ENCODE results near the gene MLLT10.
A peak's percentile ranks its signal among the peaks of the same experiment; 100 is the strongest.

MLLT10 gene

DNA sequence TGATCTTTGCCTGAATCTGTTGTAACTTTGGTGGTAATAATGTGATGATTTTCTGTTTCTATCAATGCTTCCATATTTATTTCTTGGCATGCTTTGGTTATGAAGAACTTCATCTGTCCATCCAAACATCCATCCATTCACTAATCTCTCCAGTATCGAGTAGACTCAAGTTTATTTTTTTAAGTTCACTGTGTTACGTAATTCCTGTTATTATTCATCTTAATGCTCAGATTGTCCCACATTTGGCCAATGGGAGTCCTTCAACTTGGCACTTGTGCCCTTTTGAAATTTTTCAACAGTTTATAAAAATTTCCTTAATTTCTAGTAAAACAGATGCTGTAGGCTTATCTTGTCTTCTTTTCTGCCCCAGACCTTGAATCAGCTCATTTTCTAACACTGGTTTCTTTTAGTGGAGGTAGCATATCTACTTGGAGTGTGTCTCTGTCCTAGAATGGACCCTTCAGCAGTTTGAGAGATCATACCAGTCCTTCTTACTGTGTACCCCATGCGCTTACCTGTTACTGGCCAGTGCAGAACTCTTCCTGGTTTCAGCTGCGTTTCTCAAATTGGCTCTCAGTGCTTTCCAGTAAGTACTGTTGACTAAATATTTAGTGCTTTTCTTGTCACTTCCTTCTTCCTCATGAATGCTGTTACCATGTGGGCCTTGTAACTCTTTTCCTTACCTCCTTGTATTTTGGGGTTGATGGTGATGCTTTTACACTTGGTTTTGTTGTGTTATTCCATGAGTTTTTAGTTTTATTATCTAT is 100.8 kb downstream of the MLLT10 start:
- Mint-ChIP-seq H3K36me3 (ENCODE audit: low read depth) (peaks cover 44% of the 10 kb centered on the region), H3K9me3 (no peaks in the 10 kb centered on the region), H3K4me3 (no peak overlapping the region), H3K27ac (no peak overlapping the region), H3K27me3 (no peaks in the 10 kb centered on the region), H3K4me1 (peaks cover 3% of the 10 kb centered on the region)
- no peak for ATAC-seq
- DNase-seq: no peak

DNA sequence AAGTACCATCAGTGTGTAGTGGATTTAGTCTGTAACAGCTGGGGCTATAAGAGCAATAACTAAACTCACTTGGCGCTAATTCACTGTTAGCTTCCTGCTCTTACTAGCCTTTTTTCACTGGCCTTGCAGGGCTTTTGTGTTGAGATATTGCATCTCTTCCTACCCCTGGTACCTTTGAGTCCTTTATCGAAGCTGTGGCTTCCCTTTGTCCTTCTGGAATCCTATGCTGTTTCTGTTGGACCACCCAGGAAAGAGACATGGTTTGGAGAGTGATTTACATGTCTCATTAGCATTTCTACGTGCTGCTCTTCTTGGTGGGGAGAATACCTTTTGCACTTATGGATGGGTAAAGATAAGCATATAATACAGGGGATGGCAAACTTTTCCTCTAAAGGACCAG is 103.8 kb downstream of the MLLT10 start:
- Mint-ChIP-seq H3K27me3 (no peaks in the 10 kb centered on the region), H3K4me1 (no peaks in the 10 kb centered on the region), H3K4me3 (no peak overlapping the region), H3K9me3 (no peaks in the 10 kb centered on the region), H3K27ac (no peak overlapping the region), H3K36me3 (ENCODE audit: low read depth) (peaks cover 28% of the 10 kb centered on the region)
- DNase-seq: no peak
- no peak for ATAC-seq

DNA sequence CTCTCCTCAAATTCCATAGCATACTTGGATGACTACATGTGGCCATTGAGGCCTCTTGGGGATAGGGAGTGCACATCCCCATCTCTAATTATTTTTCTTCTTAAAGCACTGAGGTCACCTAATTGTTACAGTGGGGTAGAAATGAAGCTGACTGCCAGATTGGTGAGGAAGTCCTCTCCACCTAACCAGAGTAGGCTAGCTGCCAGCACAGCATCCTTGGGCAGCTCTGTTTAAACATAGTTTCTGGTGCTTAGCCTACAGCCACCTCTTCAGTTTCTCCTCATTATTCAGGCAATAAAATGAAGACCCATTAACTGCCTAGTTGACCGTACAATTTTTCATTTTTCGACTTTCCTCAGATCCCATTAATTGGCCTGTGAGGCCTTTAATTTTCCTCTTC is 104.6 kb downstream of the MLLT10 start:
- Mint-ChIP-seq H3K36me3 (ENCODE audit: low read depth) (peaks cover 28% of the 10 kb centered on the region), H3K9me3 (no peaks in the 10 kb centered on the region), H3K4me3 (no peak overlapping the region), H3K27me3 (no peaks in the 10 kb centered on the region), H3K27ac (no peak overlapping the region), H3K4me1 (no peaks in the 10 kb centered on the region)
- ATAC-seq: no peak
- no peak for DNase-seq

DNA sequence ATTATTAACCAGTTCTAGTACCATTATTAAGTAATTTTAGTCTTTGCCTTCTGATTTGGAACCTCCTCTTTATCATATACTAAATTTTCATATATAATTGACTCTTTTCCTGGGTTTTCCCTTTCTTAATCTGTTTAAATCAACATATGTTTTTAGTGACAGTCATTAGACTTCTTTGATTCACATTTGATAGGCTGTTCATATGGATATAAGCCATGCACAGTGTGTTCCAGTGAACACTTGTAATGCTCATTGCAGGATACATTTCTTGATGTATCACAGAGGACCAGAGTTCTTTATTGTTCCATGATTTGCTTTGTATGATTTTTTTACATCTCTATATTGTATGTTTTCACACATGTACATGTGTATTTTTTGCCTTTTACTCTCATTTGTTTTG is 114.0 kb downstream of the MLLT10 start:
- H3K27ac Mint-ChIP-seq: no peak overlapping the region
- H3K9me3 Mint-ChIP-seq: no peaks in the 10 kb centered on the region
- ATAC-seq: no peak
- H3K36me3 Mint-ChIP-seq (ENCODE audit: low read depth): peaks cover 20% of the 10 kb centered on the region
- DNase-seq: no peak
- no peak overlapping the region for H3K4me3 Mint-ChIP-seq
- peaks cover 17% of the 10 kb centered on the region for H3K4me1 Mint-ChIP-seq
- no peaks in the 10 kb centered on the region for H3K27me3 Mint-ChIP-seq

DNA sequence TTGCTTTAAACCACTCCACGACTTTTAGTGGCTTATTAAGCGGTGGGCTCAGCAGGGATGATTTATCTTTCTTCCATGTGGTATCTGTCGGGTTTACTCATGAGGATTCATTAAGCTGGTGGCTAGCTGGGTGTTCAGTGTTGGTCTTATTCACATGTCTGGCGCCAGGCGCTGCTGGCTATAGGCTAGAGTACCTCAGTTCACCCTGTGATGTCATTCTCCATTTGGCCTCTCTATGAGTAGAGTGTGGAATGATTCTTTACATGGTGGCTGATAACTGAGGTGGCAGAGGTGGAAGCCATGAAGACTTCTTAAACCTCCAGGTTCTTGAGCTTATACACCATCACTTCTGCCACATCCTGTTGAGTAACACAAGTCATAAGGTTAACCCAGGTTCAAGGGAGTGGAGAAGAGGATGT is 115.4 kb downstream of the MLLT10 start:
- DNase-seq (no peak), ATAC-seq (peak; percentile 87)
- Mint-ChIP-seq H3K27me3 (no peaks in the 10 kb centered on the region), H3K27ac (peak overlapping the region; percentile 67), H3K4me1 (peaks cover 17% of the 10 kb centered on the region), H3K4me3 (no peak overlapping the region), H3K36me3 (ENCODE audit: low read depth) (peaks cover 13% of the 10 kb centered on the region), H3K9me3 (no peaks in the 10 kb centered on the region)

DNA sequence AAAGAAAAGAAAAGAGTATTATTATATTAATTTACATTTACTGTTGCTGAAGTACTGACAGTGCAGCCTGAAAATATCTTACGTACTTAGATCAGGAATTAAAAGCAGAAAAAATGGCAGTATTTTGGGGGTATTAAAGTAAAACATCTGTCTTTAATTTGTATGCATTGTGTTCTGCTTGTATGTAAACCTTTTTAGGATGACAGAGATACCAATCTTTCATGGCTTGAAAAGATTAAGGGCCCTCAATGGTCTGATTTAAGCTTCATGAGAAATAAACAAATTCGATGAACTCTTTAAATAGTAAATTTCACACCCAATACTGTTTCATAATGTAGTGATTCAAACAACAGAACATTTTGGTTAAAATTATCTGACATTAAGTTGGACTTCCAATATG is 116.3 kb downstream of the MLLT10 start:
- Mint-ChIP-seq H3K36me3 (ENCODE audit: low read depth) (peaks cover 13% of the 10 kb centered on the region), H3K9me3 (no peaks in the 10 kb centered on the region), H3K4me1 (peaks cover 17% of the 10 kb centered on the region), H3K27ac (no peak overlapping the region), H3K27me3 (no peaks in the 10 kb centered on the region), H3K4me3 (no peak overlapping the region)
- no peak for ATAC-seq
- DNase-seq: no peak

DNA sequence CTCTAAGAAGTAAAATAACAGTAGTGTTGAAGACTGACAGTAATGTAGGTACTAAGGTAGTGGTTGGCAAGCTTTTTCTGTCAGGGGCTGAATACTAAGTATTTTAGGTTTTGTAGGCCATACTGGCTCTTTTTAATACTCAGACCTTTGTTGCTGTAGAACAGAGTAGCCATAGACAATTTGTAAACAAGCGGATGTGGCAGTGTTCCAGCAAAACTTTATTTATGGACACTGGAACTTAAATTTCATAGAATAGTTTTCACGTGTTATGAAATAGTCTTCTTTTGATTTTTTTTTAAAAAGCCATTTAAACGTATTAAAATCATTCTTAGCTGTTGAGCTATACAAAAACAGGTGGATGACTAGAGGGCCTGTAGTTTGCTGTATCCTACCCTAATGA is 121.2 kb downstream of the MLLT10 start:
- DNase-seq (no peak), ATAC-seq (no peak)
- Mint-ChIP-seq H3K27ac (no peak overlapping the region), H3K27me3 (no peaks in the 10 kb centered on the region), H3K9me3 (no peaks in the 10 kb centered on the region), H3K4me3 (no peak overlapping the region), H3K4me1 (no peaks in the 10 kb centered on the region), H3K36me3 (ENCODE audit: low read depth) (peaks cover 2% of the 10 kb centered on the region)

DNA sequence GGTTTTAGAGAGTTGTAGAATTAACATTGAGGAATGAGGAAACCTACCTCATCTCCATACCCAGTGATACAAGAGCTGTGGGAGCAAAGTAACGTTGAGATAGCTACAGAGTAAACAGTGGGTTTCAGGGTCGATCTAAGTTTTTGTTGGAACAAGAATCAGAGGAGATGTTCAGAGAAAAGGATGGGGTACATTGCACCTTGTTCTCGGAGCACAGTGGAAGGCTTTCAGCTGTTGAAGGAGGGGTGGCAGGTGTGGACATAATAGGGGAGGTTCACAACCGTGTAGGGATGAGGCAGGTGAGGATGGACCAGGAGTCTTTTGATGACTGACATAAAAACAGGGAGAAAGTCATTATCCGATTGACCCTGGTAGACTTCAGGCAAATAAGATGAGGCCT is 121.7 kb downstream of the MLLT10 start:
- H3K9me3 Mint-ChIP-seq: no peaks in the 10 kb centered on the region
- ATAC-seq: no peak

DNA sequence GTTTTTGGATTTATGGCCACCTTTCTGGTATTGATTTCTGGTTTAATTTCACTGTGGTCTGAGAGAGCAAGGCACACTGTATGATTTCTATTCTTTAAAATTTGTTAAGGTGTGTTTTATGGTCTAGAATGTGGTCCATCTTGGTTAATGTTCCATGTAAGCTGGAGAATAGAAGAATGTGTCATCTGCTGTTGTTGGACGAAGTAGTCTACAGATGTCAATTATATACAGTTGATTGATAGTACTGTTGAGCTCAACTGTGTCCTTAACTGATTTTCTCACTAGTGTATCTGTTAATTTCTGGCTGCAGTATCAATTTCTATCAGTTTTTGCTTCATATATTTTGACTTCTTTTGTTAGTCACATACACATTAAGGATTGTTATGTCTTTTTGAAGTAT is 127.1 kb downstream of the MLLT10 start:
- H3K4me1 Mint-ChIP-seq: peaks cover 15% of the 10 kb centered on the region
- no peak overlapping the region for H3K27ac Mint-ChIP-seq
- peaks cover 2% of the 10 kb centered on the region for H3K36me3 Mint-ChIP-seq (ENCODE audit: low read depth)
- no peak for DNase-seq
- no peak overlapping the region for H3K4me3 Mint-ChIP-seq
- H3K27me3 Mint-ChIP-seq: no peaks in the 10 kb centered on the region
- H3K9me3 Mint-ChIP-seq: no peaks in the 10 kb centered on the region
- no peak for ATAC-seq

More for the DNA sequence above, 121.7 kb downstream of the MLLT10 start:
- no peak overlapping the region for H3K27ac Mint-ChIP-seq
- H3K4me3 Mint-ChIP-seq: no peak overlapping the region
- no peaks in the 10 kb centered on the region for H3K4me1 Mint-ChIP-seq
- H3K27me3 Mint-ChIP-seq: no peaks in the 10 kb centered on the region
- no peak for DNase-seq
- peaks cover 2% of the 10 kb centered on the region for H3K36me3 Mint-ChIP-seq (ENCODE audit: low read depth)

DNA sequence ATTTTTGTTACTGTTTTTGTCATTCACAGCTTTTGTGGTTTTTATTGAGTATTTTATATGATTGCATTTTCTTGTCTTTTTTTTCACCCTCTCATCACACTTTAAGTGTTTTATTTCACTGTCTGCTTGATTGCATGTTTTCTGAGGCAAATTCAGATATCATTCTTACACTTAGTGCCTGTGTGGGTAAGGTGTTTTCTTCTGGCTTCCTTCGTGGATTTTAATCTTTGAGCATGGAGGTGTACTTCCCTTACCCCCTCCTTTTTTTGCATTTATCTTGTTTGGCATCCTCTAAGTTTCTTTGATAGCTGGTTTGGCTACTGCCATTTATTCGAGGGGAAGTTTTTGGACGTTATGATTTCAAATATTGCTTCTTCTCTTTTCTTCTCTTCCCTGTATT is 127.9 kb downstream of the MLLT10 start:
- H3K9me3 Mint-ChIP-seq: no peaks in the 10 kb centered on the region
- peaks cover 1% of the 10 kb centered on the region for H3K36me3 Mint-ChIP-seq (ENCODE audit: low read depth)
- H3K4me1 Mint-ChIP-seq: peaks cover 19% of the 10 kb centered on the region
- H3K27ac Mint-ChIP-seq: no peak overlapping the region
- no peak overlapping the region for H3K4me3 Mint-ChIP-seq
- no peaks in the 10 kb centered on the region for H3K27me3 Mint-ChIP-seq
- DNase-seq (no peak), ATAC-seq (no peak)

DNA sequence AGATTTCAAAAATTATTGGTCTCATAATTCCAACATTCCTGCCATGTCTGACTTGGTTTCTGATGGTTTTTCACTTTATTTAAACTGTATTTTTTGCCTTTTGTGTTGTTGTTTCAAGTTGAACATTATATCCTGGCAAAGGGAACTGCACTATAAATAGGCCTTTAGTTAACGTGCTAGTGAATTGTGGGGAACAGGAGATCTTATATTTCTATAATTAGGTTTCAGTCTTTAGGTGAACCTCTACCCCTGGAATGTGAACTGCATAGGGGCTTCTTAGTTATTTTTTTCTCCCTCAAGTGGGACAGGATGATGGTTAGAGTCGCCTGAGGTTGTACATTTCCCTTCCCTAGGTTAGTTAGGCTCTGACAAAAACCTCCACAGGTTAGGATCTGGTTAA is 128.6 kb downstream of the MLLT10 start:
- H3K36me3 Mint-ChIP-seq (ENCODE audit: low read depth): peaks cover 1% of the 10 kb centered on the region
- H3K27ac Mint-ChIP-seq: no peak overlapping the region
- no peak overlapping the region for H3K4me3 Mint-ChIP-seq
- H3K9me3 Mint-ChIP-seq: no peaks in the 10 kb centered on the region
- DNase-seq: no peak
- no peak for ATAC-seq
- no peaks in the 10 kb centered on the region for H3K27me3 Mint-ChIP-seq
- H3K4me1 Mint-ChIP-seq: peaks cover 21% of the 10 kb centered on the region

DNA sequence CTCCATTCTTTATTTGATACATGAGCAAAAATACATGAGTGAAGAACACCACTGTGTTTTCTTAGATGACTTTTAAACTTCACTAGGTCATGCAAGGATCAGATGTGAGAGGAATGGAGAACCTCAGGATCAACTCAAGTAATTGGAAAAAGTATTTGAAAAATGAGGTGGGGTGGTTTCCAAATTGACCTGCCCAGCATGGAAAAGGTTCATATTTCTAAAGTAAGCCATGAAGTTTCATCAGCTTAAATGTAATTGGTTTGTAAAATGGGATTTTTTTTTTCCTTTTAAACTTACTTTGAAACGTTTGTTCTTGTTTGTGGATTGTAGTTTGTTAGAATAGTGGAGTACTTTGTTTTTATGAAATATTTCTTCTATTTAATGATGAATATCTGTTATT is 134.8 kb downstream of the MLLT10 start:
- Mint-ChIP-seq H3K4me3 (no peak overlapping the region), H3K27me3 (no peaks in the 10 kb centered on the region), H3K36me3 (ENCODE audit: low read depth) (peaks cover 3% of the 10 kb centered on the region), H3K4me1 (peaks cover 11% of the 10 kb centered on the region), H3K27ac (no peak overlapping the region), H3K9me3 (no peaks in the 10 kb centered on the region)
- DNase-seq (no peak), ATAC-seq (no peak)

DNA sequence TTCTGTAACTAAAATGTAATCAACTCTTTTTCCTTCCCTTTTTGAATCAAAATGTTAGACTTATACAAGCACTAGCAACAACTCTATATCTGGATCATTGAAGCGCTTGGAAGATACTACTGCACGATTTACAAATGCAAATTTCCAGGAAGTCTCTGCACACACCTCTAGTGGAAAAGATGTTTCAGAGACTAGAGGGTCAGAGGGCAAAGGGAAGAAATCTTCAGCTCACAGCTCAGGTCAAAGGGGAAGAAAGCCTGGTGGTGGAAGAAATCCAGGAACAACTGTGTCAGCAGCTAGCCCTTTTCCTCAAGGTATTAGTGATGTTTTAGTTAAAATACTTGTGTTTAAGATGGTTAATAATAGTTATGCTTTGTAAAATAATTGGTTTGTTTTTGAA is 136.4 kb downstream of the MLLT10 start:
- no peak overlapping the region for H3K27ac Mint-ChIP-seq
- no peaks in the 10 kb centered on the region for H3K9me3 Mint-ChIP-seq
- H3K36me3 Mint-ChIP-seq (ENCODE audit: low read depth): peaks cover 6% of the 10 kb centered on the region

DNA sequence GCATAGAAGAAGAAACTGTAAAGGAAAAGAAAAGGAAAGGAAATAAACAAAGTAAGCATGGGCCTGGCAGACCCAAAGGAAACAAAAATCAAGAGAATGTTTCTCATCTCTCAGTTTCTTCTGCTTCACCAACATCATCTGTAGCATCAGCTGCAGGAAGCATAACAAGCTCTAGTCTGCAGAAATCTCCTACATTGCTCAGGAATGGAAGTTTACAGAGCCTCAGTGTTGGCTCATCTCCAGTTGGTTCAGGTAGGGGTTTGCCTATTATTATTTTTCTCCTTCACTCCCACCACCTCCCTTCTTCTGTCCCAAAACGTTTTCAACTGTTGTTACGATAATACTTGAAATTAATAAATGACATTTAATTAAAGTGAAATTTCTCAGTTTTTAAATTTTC is 139.6 kb downstream of the MLLT10 start:
- ATAC-seq (no peak), DNase-seq (no peak)
- H3K27me3 Mint-ChIP-seq: no peaks in the 10 kb centered on the region
- no peaks in the 10 kb centered on the region for H3K9me3 Mint-ChIP-seq
- no peak overlapping the region for H3K27ac Mint-ChIP-seq
- peaks cover 4% of the 10 kb centered on the region for H3K4me1 Mint-ChIP-seq
- no peak overlapping the region for H3K4me3 Mint-ChIP-seq
- peaks cover 13% of the 10 kb centered on the region for H3K36me3 Mint-ChIP-seq (ENCODE audit: low read depth)

More for the DNA sequence above, 136.4 kb downstream of the MLLT10 start:
- Mint-ChIP-seq H3K4me3 (no peak overlapping the region), H3K4me1 (peaks cover 11% of the 10 kb centered on the region), H3K27me3 (no peaks in the 10 kb centered on the region)
- ATAC-seq: no peak
- DNase-seq: no peak

DNA sequence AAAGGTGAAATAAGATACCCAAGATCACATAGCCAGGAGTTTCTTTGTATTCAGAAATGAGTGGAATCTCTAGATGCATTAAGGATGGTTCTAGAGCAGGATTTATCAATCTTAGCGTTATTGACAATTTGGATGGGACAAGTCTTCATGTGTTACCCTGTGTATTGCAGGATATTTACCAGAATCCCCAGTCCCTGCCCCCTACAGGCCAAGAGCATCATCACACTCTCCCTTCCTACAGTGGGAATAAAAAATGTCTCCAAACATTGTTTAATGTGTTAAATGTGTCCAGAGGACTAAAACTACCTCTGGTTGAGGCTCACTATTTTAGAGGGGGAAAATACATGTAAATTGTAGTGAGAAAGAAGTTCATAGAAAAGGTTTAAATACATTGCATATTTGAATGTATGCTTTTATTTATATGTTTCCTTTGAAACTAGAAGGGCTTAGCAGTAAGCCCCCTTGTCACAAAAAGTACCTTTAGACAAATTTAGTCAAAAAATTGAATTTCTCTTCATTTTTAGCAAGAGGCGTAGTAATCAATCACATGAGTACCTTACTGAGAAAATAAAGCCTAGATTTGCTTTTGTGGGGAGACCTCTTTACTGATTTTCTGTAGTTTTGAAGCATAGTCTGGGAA is 141.2 kb downstream of the MLLT10 start:
- H3K36me3 Mint-ChIP-seq (ENCODE audit: low read depth): peaks cover 11% of the 10 kb centered on the region

More for the DNA sequence above, 141.2 kb downstream of the MLLT10 start:
- Mint-ChIP-seq H3K9me3 (no peaks in the 10 kb centered on the region), H3K4me3 (no peak overlapping the region), H3K27ac (no peak overlapping the region), H3K4me1 (peaks cover 1% of the 10 kb centered on the region), H3K27me3 (no peaks in the 10 kb centered on the region)
- ATAC-seq (peak; percentile 61), DNase-seq (peak; percentile 28)

All from activated naive CD8-positive, alpha-beta T cell treated with anti-CD3 and anti-CD28 coated beads, Interleukin-2, amount 50 U/mL, for 24 hours (primary cell).